HG02981 (cell line): ENCODE results near the gene APPL2.

Source experiments
- ATAC-seq: cut with Tn5 transposase; IDR thresholded peaks from one replicate; pipeline ENCODE4 v1.9.1; 2021; ENCODE audit warnings: mild to moderate bottlenecking, moderate library complexity; ENCODE audit not compliant: unreplicated experiment

The APPL2 gene

DNA sequence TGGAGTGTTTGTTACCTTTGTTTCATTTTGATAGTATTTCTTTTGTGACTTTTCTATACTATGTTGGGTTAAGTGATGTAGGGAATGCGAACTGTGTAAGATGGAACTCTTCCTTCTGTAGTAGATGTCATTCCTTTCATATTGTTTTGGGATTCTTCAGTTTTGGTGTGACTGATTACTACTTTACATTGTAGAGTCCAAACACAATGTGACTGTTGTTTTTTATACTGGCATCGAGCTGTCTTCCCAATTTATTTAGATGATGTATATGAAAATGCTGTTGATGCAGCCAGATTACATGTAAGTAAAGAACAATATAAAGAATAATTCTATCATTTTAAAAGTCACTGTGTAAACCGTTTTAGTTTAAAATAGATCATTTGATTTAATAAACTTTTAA, 93.7 kb downstream of the APPL2 start:
- ATAC-seq = no peak

DNA sequence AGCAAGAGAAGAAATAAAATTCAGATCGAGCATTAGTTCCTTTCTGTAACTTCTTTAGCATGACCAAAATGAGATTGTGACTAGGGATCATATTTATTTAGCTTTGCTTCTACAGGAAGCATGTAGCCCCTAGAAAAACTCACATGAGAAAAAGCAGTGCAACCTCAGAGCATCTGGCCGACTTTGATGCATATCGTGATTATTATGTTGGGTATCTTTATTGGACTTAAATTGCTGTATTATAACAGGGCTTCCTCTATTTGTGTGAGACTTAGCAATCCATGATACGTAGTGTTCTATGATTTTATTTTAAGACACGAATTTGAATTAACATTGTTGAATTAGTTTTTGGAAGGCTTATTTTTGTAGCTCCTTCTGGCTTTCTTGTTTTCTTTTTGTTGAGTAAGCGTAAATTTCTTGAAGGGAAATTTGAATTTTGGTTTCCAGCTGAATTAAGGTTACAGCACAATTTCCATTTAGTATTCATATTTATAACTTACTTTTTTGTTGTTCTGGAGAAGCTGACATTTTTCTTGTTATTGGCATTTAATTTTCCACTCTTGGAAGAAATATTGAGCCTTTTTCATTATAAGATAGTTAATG, 94.6 kb downstream of the APPL2 start:
- ATAC-seq = no peak

DNA sequence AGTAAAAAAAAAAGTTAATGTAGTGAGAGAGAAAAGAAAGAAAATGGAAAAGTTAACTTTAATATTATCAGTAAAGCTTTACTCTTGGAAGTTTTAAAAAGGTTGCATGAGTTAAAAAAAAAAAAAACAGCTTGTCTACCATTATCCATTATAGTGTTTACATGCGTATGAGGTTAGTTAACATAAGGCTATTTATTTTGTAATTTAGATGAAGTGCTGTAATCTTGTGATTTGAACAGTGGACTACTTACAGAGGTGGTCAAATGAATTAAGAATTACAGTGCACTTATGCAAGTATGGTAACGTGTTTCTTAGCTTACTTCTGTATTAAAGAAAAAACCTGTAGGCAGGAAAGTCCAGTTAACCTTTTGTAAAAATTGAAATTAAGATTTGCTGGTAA, 97.7 kb downstream of the APPL2 start:
- ATAC-seq = no peak
